GM21737 (cell line): ENCODE measurements around the gene KMT2A.
"Not testable (repeated sequence)": the region's sequence is repeated elsewhere in the genome, so short reads cannot be mapped to it uniquely, and the experiment has no call there.

Experiments
- ATAC-seq: cut with Tn5 transposase; IDR thresholded peaks from one replicate; pipeline ENCODE4 v1.9.1; 2021; ENCODE audit warnings: mild to moderate bottlenecking, moderate library complexity; ENCODE audit not compliant: unreplicated experiment

Gene KMT2A

GRCh38 chr11:118434553-118435289, 1.6 kb upstream of the KMT2A start:
- no peak for ATAC-seq

GRCh38 chr11:118435290-118435892, 901 bp upstream of the KMT2A start:
- ATAC-seq: no peak

GRCh38 chr11:118436639-118437207, 431 bp downstream of the KMT2A start:
- ATAC-seq: peak; percentile 14

- no peak for ATAC-seq
Observed at GRCh38 chr11:118437208-118438125, 1.2 kb downstream of the KMT2A start.

GRCh38 chr11:118438314-118438931, 2.1 kb downstream of the KMT2A start:
- ATAC-seq: no peak

GRCh38 chr11:118439646-118440045, 3.4 kb downstream of the KMT2A start:
- ATAC-seq: no peak

- ATAC-seq: no peak
Observed at GRCh38 chr11:118441770-118442275, 5.5 kb downstream of the KMT2A start.

GRCh38 chr11:118442301-118442700, 6.0 kb downstream of the KMT2A start:
- no peak for ATAC-seq

- no peak for ATAC-seq
Observed at GRCh38 chr11:118442908-118443589, 6.8 kb downstream of the KMT2A start.

- ATAC-seq: no peak
Observed at GRCh38 chr11:118443590-118444218, 7.4 kb downstream of the KMT2A start.

- no peak for ATAC-seq
Observed at GRCh38 chr11:118447423-118447822, 11.1 kb downstream of the KMT2A start.

GRCh38 chr11:118448294-118448693, 12.0 kb downstream of the KMT2A start:
- ATAC-seq: peak; percentile 71

GRCh38 chr11:118449316-118449918, 13.1 kb downstream of the KMT2A start:
- no peak for ATAC-seq

GRCh38 chr11:118450451-118450850, 14.2 kb downstream of the KMT2A start:
- no peak for ATAC-seq

GRCh38 chr11:118462178-118462577, 25.9 kb downstream of the KMT2A start:
- no peak for ATAC-seq

GRCh38 chr11:118468968-118469367, 32.7 kb downstream of the KMT2A start:
- not testable (repeated sequence) for ATAC-seq

- ATAC-seq: no peak
Observed at GRCh38 chr11:118471030-118471429, 34.7 kb downstream of the KMT2A start.

GRCh38 chr11:118473537-118473936, 37.2 kb downstream of the KMT2A start:
- no peak for ATAC-seq

- no peak for ATAC-seq
Observed at GRCh38 chr11:118476676-118477075, 40.4 kb downstream of the KMT2A start.
